H9 (cell line): ENCODE measurements around the gene SH2D1B. TPM values are rescaled to one million over a fixed set of nuclear protein-coding genes. Genes with fewer than 3 reads are reported as not detected.

Source experiments
- DNase-seq: peaks from one replicate; pipeline ENCODE4 v3.0.0-alpha.2; 2017
- H2AFZ ChIP-seq: one replicate; pipeline ENCODE4 v1.6.1; 2013; ENCODE audit warnings: mild to moderate bottlenecking, low read length, control low read depth, moderate library complexity
- H2AK5ac ChIP-seq: 2 replicates; pipeline ENCODE4 v1.6.1; 2013; ENCODE audit warnings: low read length, control low read depth, mixed read lengths; ENCODE audit not compliant: insufficient read length
- H2BK120ac ChIP-seq: one replicate; pipeline ENCODE4 v1.6.1; 2013; ENCODE audit warnings: low read depth, mild to moderate bottlenecking, low read length, control low read depth, inconsistent platforms; ENCODE audit not compliant: poor library complexity, severe bottlenecking
- H2BK12ac ChIP-seq: 2 replicates; pipeline ENCODE4 v1.6.1; 2013; ENCODE audit warnings: low read length, control low read depth, mixed read lengths, low read depth; ENCODE audit not compliant: insufficient read length
- H2BK15ac ChIP-seq: 2 replicates; pipeline ENCODE4 v1.6.1; 2013; ENCODE audit warnings: low read depth, low read length, control low read depth
- H2BK20ac ChIP-seq: one replicate; pipeline ENCODE4 v1.6.1; 2013; ENCODE audit warnings: low read depth, mild to moderate bottlenecking, low read length, control low read depth, inconsistent platforms; ENCODE audit not compliant: poor library complexity, severe bottlenecking
- H2BK5ac ChIP-seq: 2 replicates; pipeline ENCODE4 v1.6.1; 2013; ENCODE audit warnings: low read length, control low read depth, mixed read lengths; ENCODE audit not compliant: insufficient read length
- H3K14ac ChIP-seq: 2 replicates; pipeline ENCODE4 v1.6.1; 2013; ENCODE audit warnings: low read length, control low read depth; ENCODE audit not compliant: insufficient read depth
- H3K18ac ChIP-seq: 2 replicates; pipeline ENCODE4 v1.6.1; 2013; ENCODE audit warnings: low read depth, mild to moderate bottlenecking, mixed read lengths, low read length, control low read depth; ENCODE audit not compliant: insufficient read length
- H3K23ac ChIP-seq: 2 replicates; pipeline ENCODE4 v1.6.1; 2013; ENCODE audit warnings: low read length, control low read depth, mixed read lengths, low read depth; ENCODE audit not compliant: insufficient read length
- H3K23me2 ChIP-seq: 2 replicates; pipeline ENCODE4 v1.6.1; 2013; ENCODE audit warnings: low read depth, mild to moderate bottlenecking, mixed read lengths, low read length, control low read depth; ENCODE audit not compliant: insufficient read length, poor library complexity, severe bottlenecking
- H3K27ac ChIP-seq: 2 replicates; pipeline ENCODE4 v1.5.1; 2013; ENCODE audit warnings: low read length, control low read depth, mixed read lengths, low read depth; ENCODE audit not compliant: insufficient read length
- H3K27me3 ChIP-seq: 2 replicates; pipeline ENCODE4 v1.6.1; 2013; ENCODE audit warnings: low read length, control low read depth, inconsistent platforms; ENCODE audit not compliant: insufficient read depth
- H3K4ac ChIP-seq: 2 replicates; pipeline ENCODE4 v1.6.1; 2013; ENCODE audit warnings: low read depth, mild to moderate bottlenecking, control low read depth, inconsistent platforms, low read length, moderate library complexity
- H3K4me1 ChIP-seq: 2 replicates; pipeline ENCODE4 v1.6.1; 2013; ENCODE audit warnings: low read length, control low read depth, inconsistent platforms; ENCODE audit not compliant: insufficient read depth
- H3K4me2 ChIP-seq: 2 replicates; pipeline ENCODE4 v1.6.1; 2013; ENCODE audit warnings: low read length, control low read depth, mixed read lengths; ENCODE audit not compliant: insufficient read length, insufficient read depth
- H3K56ac ChIP-seq: 2 replicates; pipeline ENCODE4 v1.6.1; 2013; ENCODE audit warnings: low read depth, mild to moderate bottlenecking, mixed read lengths, low read length, control low read depth; ENCODE audit not compliant: insufficient read length
- H3K79me1 ChIP-seq: 2 replicates; pipeline ENCODE4 v1.6.1; 2013; ENCODE audit warnings: low read depth, mild to moderate bottlenecking, moderate library complexity, low read length, control low read depth, inconsistent platforms; ENCODE audit not compliant: insufficient read depth, poor library complexity, severe bottlenecking
- H3K79me2 ChIP-seq: 2 replicates; pipeline ENCODE4 v1.6.1; 2013; ENCODE audit warnings: low read length, control low read depth, inconsistent platforms; ENCODE audit not compliant: insufficient read depth
- H3K9ac ChIP-seq: 2 replicates; pipeline ENCODE4 v1.6.1; 2013; ENCODE audit warnings: low read length, control low read depth, mixed read lengths; ENCODE audit not compliant: insufficient read length; ENCODE audit errors: extremely low read depth
- H3K9me3 ChIP-seq: one replicate; pipeline ENCODE4 v1.6.1; 2013; ENCODE audit warnings: low read depth, low read length, inconsistent platforms; ENCODE audit not compliant: control insufficient read depth
- H3T11ph ChIP-seq: one replicate; pipeline ENCODE4 v1.6.1; 2013; ENCODE audit warnings: mild to moderate bottlenecking, low read length, control low read depth, inconsistent platforms
- H4K20me1 ChIP-seq: one replicate; pipeline ENCODE4 v1.6.1; 2013; ENCODE audit not compliant: control insufficient read depth, insufficient read length, insufficient read depth
- H4K5ac ChIP-seq: 2 replicates; pipeline ENCODE4 v1.6.1; 2013; ENCODE audit warnings: low read depth, mild to moderate bottlenecking, mixed read lengths, low read length, control low read depth; ENCODE audit not compliant: insufficient read length
- H4K8ac ChIP-seq: replicated peaks from 2 replicates; pipeline ENCODE4 v1.6.1; 2013; ENCODE audit warnings: low read length, control low read depth, mixed read lengths, low read depth; ENCODE audit not compliant: insufficient read length
- H4K91ac ChIP-seq: 2 replicates; pipeline ENCODE4 v1.6.1; 2013; ENCODE audit warnings: low read depth, mild to moderate bottlenecking, moderate library complexity, mixed read lengths, low read length, control low read depth; ENCODE audit not compliant: insufficient read length
- H3K27ac Mint-ChIP-seq, 3 experiments: 2 replicates in 2 of 3; 3 replicates in 1 of 3; pipeline ENCODE4 v1.8.0; 2020 to 2021; ENCODE audit warnings: mixed read lengths in 3 of 3, mild to moderate bottlenecking in 1 of 3, moderate library complexity in 1 of 3
- H3K27me3 Mint-ChIP-seq: 2 replicates; pipeline ENCODE4 v1.8.0; 2021; ENCODE audit warnings: low read depth, mild to moderate bottlenecking, moderate library complexity, mixed read lengths
- H3K36me3 Mint-ChIP-seq, 3 experiments: 2 replicates in 2 of 3; 3 replicates in 1 of 3; pipeline ENCODE4 v1.8.0; 2020 to 2021; ENCODE audit warnings: low read depth in 3 of 3, mixed read lengths in 3 of 3; ENCODE audit not compliant: insufficient read depth in 1 of 3
- H3K4me1 Mint-ChIP-seq, 2 experiments: 2 replicates each; pipeline ENCODE4 v1.8.0; 2020; ENCODE audit warnings: mixed read lengths in 2 of 2
- H3K4me3 Mint-ChIP-seq, 2 experiments: 2 replicates in 1 of 2; 3 replicates in 1 of 2; pipeline ENCODE4 v1.8.0; 2020 to 2021; ENCODE audit warnings: mild to moderate bottlenecking in 2 of 2, mixed read lengths in 2 of 2, moderate library complexity in 1 of 2
- H3K9me3 Mint-ChIP-seq, 2 experiments: 2 replicates in 1 of 2; 3 replicates in 1 of 2; pipeline ENCODE4 v1.8.0; 2020; ENCODE audit warnings: mild to moderate bottlenecking in 2 of 2, mixed read lengths in 2 of 2, moderate library complexity in 1 of 2
- WGBS: extraction: QIAGEN DNeasy Blood & Tissue Kit; methylation state at CpG from one replicate; pipeline ENCODE4 v1.1.7; 2013; ENCODE audit warnings: missing lambda C conversion rate, low lambda C conversion rate, mixed read lengths; ENCODE audit not compliant: insufficient read length; ENCODE audit errors: extremely low coverage; 5-methylcytosine and 5-hydroxymethylcytosine counted together
- total RNA-seq: library from RNA; stranded (reverse); gene quantifications from 2 replicates; pipeline ENCODE4 v1.2.1, GENCODE V29; 2021
- TF ChIP-seq, protein P1 (sequence below): fragments of 200-600 bp; sonication (generic); conservative IDR thresholded peaks from 3 replicates; pipeline ENCODE4 v1.8.0; 2021; ENCODE audit warnings: antibody characterized with exemption, mild to moderate bottlenecking

The SH2D1B gene
- total RNA-seq, 1 experiment from 2014 or later, result not detected

DNA sequence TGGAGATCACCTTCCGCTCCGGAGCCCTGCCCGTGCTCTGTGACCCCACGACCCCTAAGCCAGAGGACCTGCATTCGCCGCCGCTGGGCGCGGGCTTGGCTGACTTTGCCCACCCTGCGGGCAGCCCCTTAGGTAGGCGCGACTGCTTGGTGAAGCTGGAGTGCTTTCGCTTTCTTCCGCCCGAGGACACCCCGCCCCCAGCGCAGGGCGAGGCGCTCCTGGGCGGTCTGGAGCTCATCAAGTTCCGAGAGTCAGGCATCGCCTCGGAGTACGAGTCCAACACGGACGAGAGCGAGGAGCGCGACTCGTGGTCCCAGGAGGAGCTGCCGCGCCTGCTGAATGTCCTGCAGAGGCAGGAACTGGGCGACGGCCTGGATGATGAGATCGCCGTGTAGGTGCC lies 44.9 kb downstream of the SH2D1B start:
- Histone ChIP-seq H2AK5ac (no peak overlapping the region), H3K27ac (no peak overlapping the region), H3K9ac (no peak overlapping the region), H3K14ac (no peak overlapping the region; the same call in 1 of the 2 replicates), H4K5ac (no peak overlapping the region), H2BK5ac (no peak overlapping the region), H3K9me3 (no peaks in the 10 kb centered on the region), H2AFZ (no peak overlapping the region), H4K20me1 (no peaks in the 10 kb centered on the region), H4K8ac (no peak overlapping the region), H2BK15ac (no peak overlapping the region), H3K4me2 (no peak overlapping the region), H3K27me3 (no peaks in the 10 kb centered on the region), H3K79me2 (no peaks in the 10 kb centered on the region), H3K23ac (no peak overlapping the region), H2BK20ac (no peak overlapping the region), H3K4me1 (no peaks in the 10 kb centered on the region), H3K23me2 (no peaks in the 10 kb centered on the region), H4K91ac (no peak overlapping the region), H3K4ac (no peak overlapping the region), H2BK120ac (no peak overlapping the region), H3K18ac (no peak overlapping the region), H2BK12ac (no peak overlapping the region), H3K79me1 (no peaks in the 10 kb centered on the region), H3K56ac (no peak overlapping the region), H3T11ph (no peak overlapping the region)
- H3K27ac Mint-ChIP-seq, result no peak overlapping the region
- TF ChIP-seq, protein P1, sequence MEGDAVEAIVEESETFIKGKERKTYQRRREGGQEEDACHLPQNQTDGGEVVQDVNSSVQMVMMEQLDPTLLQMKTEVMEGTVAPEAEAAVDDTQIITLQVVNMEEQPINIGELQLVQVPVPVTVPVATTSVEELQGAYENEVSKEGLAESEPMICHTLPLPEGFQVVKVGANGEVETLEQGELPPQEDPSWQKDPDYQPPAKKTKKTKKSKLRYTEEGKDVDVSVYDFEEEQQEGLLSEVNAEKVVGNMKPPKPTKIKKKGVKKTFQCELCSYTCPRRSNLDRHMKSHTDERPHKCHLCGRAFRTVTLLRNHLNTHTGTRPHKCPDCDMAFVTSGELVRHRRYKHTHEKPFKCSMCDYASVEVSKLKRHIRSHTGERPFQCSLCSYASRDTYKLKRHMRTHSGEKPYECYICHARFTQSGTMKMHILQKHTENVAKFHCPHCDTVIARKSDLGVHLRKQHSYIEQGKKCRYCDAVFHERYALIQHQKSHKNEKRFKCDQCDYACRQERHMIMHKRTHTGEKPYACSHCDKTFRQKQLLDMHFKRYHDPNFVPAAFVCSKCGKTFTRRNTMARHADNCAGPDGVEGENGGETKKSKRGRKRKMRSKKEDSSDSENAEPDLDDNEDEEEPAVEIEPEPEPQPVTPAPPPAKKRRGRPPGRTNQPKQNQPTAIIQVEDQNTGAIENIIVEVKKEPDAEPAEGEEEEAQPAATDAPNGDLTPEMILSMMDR, result no peak
- H3K9me3 Mint-ChIP-seq, result no peaks in the 10 kb centered on the region
- H3K27me3 Mint-ChIP-seq, result no peaks in the 10 kb centered on the region
- DNase-seq, result no peak
- WGBS, result no CpG with 5 or more reads among the region's 36 CpGs
- no peak overlapping the region for H3K4me3 Mint-ChIP-seq
- H3K4me1 Mint-ChIP-seq, result peaks cover 0 to 7% of the 10 kb centered on the region in 2 experiments; a peak in 2 of 4 replicates
- H3K36me3 Mint-ChIP-seq, result peaks cover 2 to 10% (median 3%) of the 10 kb centered on the region in 3 experiments; a peak in 4 of 7 replicates
